Measurements from ENCODE around the gene KCNQ1OT1. TPM values are rescaled to one million over a fixed set of nuclear protein-coding genes. Genes with fewer than 3 reads are reported as not detected.
"Not testable (repeated sequence)": the region's sequence is repeated elsewhere in the genome, so short reads cannot be mapped to it uniquely, and the experiment has no call there.

Gene KCNQ1OT1
- total RNA-seq, 2 donors from 2014 or later, result 0.77 to 1.5 TPM

DNA sequence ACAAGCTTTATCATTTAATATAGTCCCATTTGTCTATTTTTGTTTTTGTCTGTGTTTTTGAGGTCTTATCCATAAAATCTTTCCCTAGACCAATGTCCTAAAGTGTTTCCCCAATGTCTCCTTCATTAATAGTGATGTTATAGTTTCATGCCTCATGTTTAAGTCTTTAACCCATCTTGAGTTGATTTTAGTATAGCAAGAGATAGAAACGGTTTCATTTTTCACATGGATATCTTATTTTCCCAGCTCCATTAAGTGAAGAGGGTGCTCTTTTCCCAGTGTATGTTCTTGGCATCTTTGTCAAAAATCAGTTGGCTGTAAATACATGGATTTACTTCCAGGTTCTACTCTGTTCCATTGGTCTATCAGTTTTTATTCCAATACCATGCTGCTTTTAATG lies 58.2 kb downstream of the KCNQ1OT1 start:
- Histone ChIP-seq H3K9ac (ENCODE audit: low read depth in 2 of 2, low read length in 2 of 2) (no peak overlapping the region), H3K9me3 (no peaks in the 10 kb centered on the region)
- intact Hi-C loops (cut with DNase I), result no loop called here

DNA sequence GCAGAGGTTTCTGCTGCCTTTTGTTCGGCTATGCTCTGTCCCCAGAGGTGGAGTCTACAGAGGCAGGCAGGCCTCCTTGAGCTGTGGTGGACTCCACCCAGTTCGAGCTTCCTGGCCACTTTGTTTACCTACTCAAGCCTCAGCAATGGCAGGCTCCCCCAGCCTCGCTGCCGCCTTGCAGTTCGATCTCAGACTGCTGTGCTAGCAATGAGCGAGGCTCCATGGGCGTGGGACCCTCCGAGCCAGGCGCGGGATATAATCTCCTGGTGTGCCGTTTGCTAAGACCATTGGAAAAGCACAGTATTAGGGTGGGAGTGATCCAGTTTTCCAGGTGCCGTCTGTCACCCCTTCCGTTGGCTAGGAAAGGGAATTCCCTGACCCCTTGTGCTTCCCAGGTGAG lies 60.0 kb downstream of the KCNQ1OT1 start:
- H3K27me3 ChIP-seq; DNase-seq; H3K4me1 ChIP-seq; intact Hi-C loops (cut with DNase I); H3K9ac ChIP-seq (ENCODE audit: low read depth in 2 of 2, low read length in 2 of 2); H3K9me3 ChIP-seq; H3K27ac ChIP-seq; H3K36me3 ChIP-seq; H3K4me3 ChIP-seq: not testable (repeated sequence)

More for the DNA sequence above, 58.2 kb downstream of the KCNQ1OT1 start:
- Histone ChIP-seq H3K27me3 (no peaks in the 10 kb centered on the region), H3K27ac (no peak overlapping the region), H3K4me1 (no peaks in the 10 kb centered on the region), H3K4me3 (no peak overlapping the region), H3K36me3 (no peaks in the 10 kb centered on the region)
- no peak for DNase-seq
- TF ChIP-seq CTCF (IDR thresholded peaks at IDR 0.05), result no peak

DNA sequence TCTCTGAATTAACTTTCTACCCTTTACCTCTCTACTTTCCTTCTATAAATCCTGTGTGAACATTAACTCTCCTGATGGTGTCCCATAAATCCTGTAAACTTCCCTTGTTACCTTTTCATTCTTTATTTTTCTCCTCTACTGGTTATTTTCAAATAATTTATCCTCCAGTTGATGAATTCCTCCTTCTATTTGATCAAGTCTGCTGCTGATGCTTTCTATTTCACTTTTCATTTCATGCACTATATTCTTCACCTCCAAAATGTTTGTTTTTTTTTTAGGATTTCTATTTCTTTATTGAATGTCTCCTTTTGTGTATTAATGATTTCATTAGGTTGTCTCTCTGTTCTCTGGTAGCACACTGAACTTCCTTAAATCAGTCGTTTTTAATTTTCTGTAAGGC lies 68.6 kb downstream of the KCNQ1OT1 start:
- H3K27me3 ChIP-seq, result no peaks in the 10 kb centered on the region

DNA sequence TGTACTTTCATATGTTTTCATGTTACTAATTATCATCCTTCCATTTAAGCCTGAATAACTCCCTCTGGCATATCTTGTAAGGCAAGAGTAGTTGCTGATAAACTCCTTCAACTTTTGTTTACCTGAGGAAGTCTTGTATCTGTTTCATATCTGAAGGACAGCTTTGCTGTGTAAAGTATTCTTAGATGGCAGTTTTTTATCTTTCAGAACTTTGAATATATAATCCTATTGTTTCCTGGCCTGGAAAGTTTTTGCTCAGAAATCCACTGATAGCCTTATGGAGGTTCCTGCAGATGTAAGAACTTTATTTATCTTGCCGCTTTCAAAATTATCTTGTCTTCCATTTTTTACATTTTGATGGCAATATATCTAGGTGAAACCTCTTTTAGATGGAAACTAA lies 69.1 kb downstream of the KCNQ1OT1 start:
- Histone ChIP-seq H3K27me3 (no peaks in the 10 kb centered on the region), H3K36me3 (no peaks in the 10 kb centered on the region), H3K9ac (ENCODE audit: low read depth in 2 of 2, low read length in 2 of 2) (no peak overlapping the region), H3K4me3 (no peak overlapping the region), H3K4me1 (no peaks in the 10 kb centered on the region), H3K9me3 (peaks cover 3% of the 10 kb centered on the region), H3K27ac (no peak overlapping the region)
- intact Hi-C loops (cut with DNase I), result no loop called here
- DNase-seq, result no peak
- TF ChIP-seq CTCF (IDR thresholded peaks at IDR 0.05), result no peak

More for the DNA sequence above, 68.6 kb downstream of the KCNQ1OT1 start:
- Histone ChIP-seq H3K4me3 (no peak overlapping the region), H3K9ac (ENCODE audit: low read depth in 2 of 2, low read length in 2 of 2) (no peak overlapping the region), H3K4me1 (no peaks in the 10 kb centered on the region), H3K9me3 (peaks cover 3% of the 10 kb centered on the region), H3K36me3 (no peaks in the 10 kb centered on the region), H3K27ac (no peak overlapping the region)
- TF ChIP-seq CTCF (IDR thresholded peaks at IDR 0.05), result no peak
- DNase-seq, result no peak
- intact Hi-C loops (cut with DNase I), result no loop called here

GRCh38 chr11:2625183-2625582 lies 74.6 kb downstream of the KCNQ1OT1 start:
- Histone ChIP-seq H3K27ac (no peak overlapping the region), H3K4me3 (no peak overlapping the region), H3K27me3 (no peaks in the 10 kb centered on the region), H3K36me3 (no peaks in the 10 kb centered on the region), H3K4me1 (no peaks in the 10 kb centered on the region), H3K9ac (ENCODE audit: low read depth in 2 of 2, low read length in 2 of 2) (no peak overlapping the region), H3K9me3 (peaks cover 3% of the 10 kb centered on the region)
- intact Hi-C loops (cut with DNase I), result no loop called here
- TF ChIP-seq CTCF (IDR thresholded peaks at IDR 0.05), result no peak
- no peak for DNase-seq

- no peak overlapping the region for H3K4me3 ChIP-seq
These were observed 77.9 kb downstream of the KCNQ1OT1 start for GRCh38 chr11:2621894-2622293.

More at GRCh38 chr11:2621894-2622293, 77.9 kb downstream of the KCNQ1OT1 start:
- Histone ChIP-seq H3K27ac (no peak overlapping the region), H3K36me3 (no peaks in the 10 kb centered on the region), H3K27me3 (no peaks in the 10 kb centered on the region), H3K9ac (ENCODE audit: low read depth in 2 of 2, low read length in 2 of 2) (no peak overlapping the region), H3K9me3 (no peaks in the 10 kb centered on the region), H3K4me1 (no peaks in the 10 kb centered on the region)
- intact Hi-C loops (cut with DNase I), result no loop called here
- DNase-seq, result no peak
- TF ChIP-seq CTCF (IDR thresholded peaks at IDR 0.05), result no peak

Measured in colonic mucosa (tissue), 4 donors.